Stimulated activated naive CD8-positive, alpha-beta T cell treated with anti-CD3 and anti-CD28 coated beads, Interleukin-15, amount 100 ng/mL, for 72 hours (primary cell): ENCODE data around the gene OSBPL3.

ENCODE experiments used
- ATAC-seq: fragments of 150-1000 bp; cut with Tn5 transposase; 2 replicates; pipeline ENCODE4 v1.10.0; 2021; ENCODE audit warnings: mild to moderate bottlenecking, moderate library complexity
- DNase-seq, 2 donors: peaks; one replicate each; pipeline ENCODE4 v3.0.0; 2021 to 2022
- H3K27ac Mint-ChIP-seq, 2 donors: one replicate each; pipeline ENCODE4 v1.8.0; 2022; ENCODE audit warnings: mild to moderate bottlenecking in 2 of 2, mixed read lengths in 2 of 2, moderate library complexity in 2 of 2
- H3K27me3 Mint-ChIP-seq: one replicate; pipeline ENCODE4 v1.8.0; 2022; ENCODE audit warnings: mixed read lengths
- H3K4me1 Mint-ChIP-seq: one replicate; pipeline ENCODE4 v1.8.0; 2022; ENCODE audit warnings: mild to moderate bottlenecking, mixed read lengths
- H3K4me3 Mint-ChIP-seq, 2 donors: one replicate each; pipeline ENCODE4 v1.8.0; 2022; ENCODE audit warnings: mild to moderate bottlenecking in 2 of 2, mixed read lengths in 2 of 2, moderate library complexity in 1 of 2
- H3K9me3 Mint-ChIP-seq, 2 donors: one replicate each; pipeline ENCODE4 v1.8.0; 2022; ENCODE audit warnings: mixed read lengths in 2 of 2

OSBPL3 gene

GRCh38 chr7:24764011-24764410 lies 216.0 kb downstream of the OSBPL3 start:
- no peaks in the 10 kb centered on the region for H3K9me3 Mint-ChIP-seq
- no peak for ATAC-seq
- DNase-seq: no peak
- H3K4me1 Mint-ChIP-seq: peaks cover 10% of the 10 kb centered on the region
- peaks cover 74% of the 10 kb centered on the region for H3K27me3 Mint-ChIP-seq
- no peak overlapping the region for H3K27ac Mint-ChIP-seq
- no peak overlapping the region for H3K4me3 Mint-ChIP-seq

- no peak for ATAC-seq
Observed at GRCh38 chr7:24763303-24763901, 216.6 kb downstream of the OSBPL3 start.

GRCh38 chr7:24762771-24763170 lies 217.2 kb downstream of the OSBPL3 start:
- H3K4me1 Mint-ChIP-seq: peaks cover 7% of the 10 kb centered on the region
- H3K9me3 Mint-ChIP-seq: no peaks in the 10 kb centered on the region
- H3K27me3 Mint-ChIP-seq: peaks cover 79% of the 10 kb centered on the region
- no peak overlapping the region for H3K4me3 Mint-ChIP-seq
- no peak overlapping the region for H3K27ac Mint-ChIP-seq
- ATAC-seq (no peak), DNase-seq (no peak)

More at GRCh38 chr7:24763303-24763901, 216.6 kb downstream of the OSBPL3 start:
- Mint-ChIP-seq H3K4me3 (no peak overlapping the region), H3K4me1 (peaks cover 7% of the 10 kb centered on the region), H3K9me3 (no peaks in the 10 kb centered on the region), H3K27ac (no peak overlapping the region), H3K27me3 (peaks cover 79% of the 10 kb centered on the region)
- no peak for DNase-seq

GRCh38 chr7:24760968-24761367 lies 219.0 kb downstream of the OSBPL3 start:
- Mint-ChIP-seq H3K27me3 (peaks cover 82% of the 10 kb centered on the region), H3K4me1 (peaks cover 18% of the 10 kb centered on the region), H3K9me3 (no peaks in the 10 kb centered on the region), H3K4me3 (no peak overlapping the region), H3K27ac (no peak overlapping the region)
- DNase-seq (no peak), ATAC-seq (no peak)

GRCh38 chr7:24757353-24758275 lies 222.4 kb downstream of the OSBPL3 start, which contains the start of gene GSDME:
Gene GSDME, minus strand, starts transcription at chr7:24757464. Its CDS starts 7,690 bp downstream, at chr7:24749774.
- peak; percentile 69 for ATAC-seq
- DNase-seq: peak; percentile 45 to 47
- Mint-ChIP-seq H3K27ac (peak within 1 kb of the TSS; percentile 88 to 96), H3K4me1 (peaks cover 29% of the 10 kb centered on the region), H3K27me3 (peaks cover 65% of the 10 kb centered on the region), H3K4me3 (peak within 1 kb of the TSS; percentile 92 to 94), H3K9me3 (no peaks in the 10 kb centered on the region)

- ATAC-seq (peak; percentile 37), DNase-seq (peak; percentile 13 to 39)
- H3K27ac Mint-ChIP-seq: peak overlapping the region; percentile 88 to 96
- no peaks in the 10 kb centered on the region for H3K9me3 Mint-ChIP-seq
- peaks cover 34% of the 10 kb centered on the region for H3K4me1 Mint-ChIP-seq
- H3K27me3 Mint-ChIP-seq: peaks cover 70% of the 10 kb centered on the region
- peak overlapping the region; percentile 92 to 94 for H3K4me3 Mint-ChIP-seq
Observed at GRCh38 chr7:24756545-24757352, 223.2 kb downstream of the OSBPL3 start.

- ATAC-seq (peak; percentile 80), DNase-seq (peak; percentile 16 to 36)
- peak overlapping the region; percentile 88 to 96 for H3K27ac Mint-ChIP-seq
- H3K9me3 Mint-ChIP-seq: no peaks in the 10 kb centered on the region
- peaks cover 34% of the 10 kb centered on the region for H3K4me1 Mint-ChIP-seq
- peaks cover 65% of the 10 kb centered on the region for H3K27me3 Mint-ChIP-seq
- peak overlapping the region; percentile 92 to 94 for H3K4me3 Mint-ChIP-seq
Observed at GRCh38 chr7:24755541-24756407, 224.2 kb downstream of the OSBPL3 start.

GRCh38 chr7:24754906-24755506 lies 225.0 kb downstream of the OSBPL3 start:
- H3K9me3 Mint-ChIP-seq: no peaks in the 10 kb centered on the region
- peak overlapping the region in 1 of 2 donors; percentile 96 for H3K27ac Mint-ChIP-seq
- peaks cover 34% of the 10 kb centered on the region for H3K4me1 Mint-ChIP-seq
- peak overlapping the region; percentile 92 to 94 for H3K4me3 Mint-ChIP-seq
- no peak for ATAC-seq
- peaks cover 69% of the 10 kb centered on the region for H3K27me3 Mint-ChIP-seq
- no peak for DNase-seq

GRCh38 chr7:24752073-24752800 lies 227.7 kb downstream of the OSBPL3 start:
- H3K27me3 Mint-ChIP-seq: peaks cover 57% of the 10 kb centered on the region
- H3K4me1 Mint-ChIP-seq: peaks cover 34% of the 10 kb centered on the region
- no peak overlapping the region for H3K4me3 Mint-ChIP-seq
- DNase-seq: no peak
- H3K27ac Mint-ChIP-seq: no peak overlapping the region
- no peaks in the 10 kb centered on the region for H3K9me3 Mint-ChIP-seq
- no peak for ATAC-seq

- Mint-ChIP-seq H3K4me1 (peaks cover 28% of the 10 kb centered on the region), H3K4me3 (no peak overlapping the region), H3K9me3 (no peaks in the 10 kb centered on the region), H3K27me3 (peaks cover 50% of the 10 kb centered on the region), H3K27ac (no peak overlapping the region)
- DNase-seq: no peak
- no peak for ATAC-seq
Observed at GRCh38 chr7:24751484-24751883, 228.5 kb downstream of the OSBPL3 start.

GRCh38 chr7:24750441-24751055 lies 229.4 kb downstream of the OSBPL3 start:
- DNase-seq (no peak), ATAC-seq (no peak)
- Mint-ChIP-seq H3K9me3 (no peaks in the 10 kb centered on the region), H3K27ac (no peak overlapping the region), H3K27me3 (peaks cover 49% of the 10 kb centered on the region), H3K4me3 (no peak overlapping the region), H3K4me1 (peaks cover 18% of the 10 kb centered on the region)

- Mint-ChIP-seq H3K27ac (no peak overlapping the region), H3K4me3 (no peak overlapping the region), H3K27me3 (peaks cover 56% of the 10 kb centered on the region), H3K4me1 (peaks cover 6% of the 10 kb centered on the region), H3K9me3 (no peaks in the 10 kb centered on the region)
- DNase-seq: no peak
- no peak for ATAC-seq
Observed at GRCh38 chr7:24748521-24748920, 231.5 kb downstream of the OSBPL3 start.
